Esophagus muscularis mucosa (tissue), 4 donors: ENCODE data around the gene FCRL5.

ENCODE experiments used
- CTCF ChIP-seq, 3 experiments: fragments of 200-600 bp in 2 of 3; fragments of 450-650 bp in 1 of 3; sonication (generic) in 2 of 3; IDR thresholded peaks; one replicate each; pipeline ENCODE4 v1.5.1; 2017 to 2019; ENCODE audit warnings: antibody characterized with exemption in 3 of 3, mild to moderate bottlenecking in 2 of 3, moderate library complexity in 1 of 3
- EP300 ChIP-seq: sonication (generic); formaldehyde crosslinking; IDR thresholded peaks from one replicate; pipeline ENCODE4 v1.6.1; 2017; ENCODE audit warnings: antibody characterized with exemption
- POLR2A ChIP-seq: fragments of 450-650 bp; IDR thresholded peaks from one replicate; pipeline ENCODE4 v1.6.1; 2017; ENCODE audit warnings: antibody characterized with exemption, moderate library complexity, mild to moderate bottlenecking, low read depth
- POLR2AphosphoS5 ChIP-seq, 2 donors: sonication (generic); formaldehyde crosslinking; IDR thresholded peaks; one replicate each; pipeline ENCODE4 v1.6.1; 2017; ENCODE audit warnings: antibody characterized with exemption in 2 of 2

DNA sequence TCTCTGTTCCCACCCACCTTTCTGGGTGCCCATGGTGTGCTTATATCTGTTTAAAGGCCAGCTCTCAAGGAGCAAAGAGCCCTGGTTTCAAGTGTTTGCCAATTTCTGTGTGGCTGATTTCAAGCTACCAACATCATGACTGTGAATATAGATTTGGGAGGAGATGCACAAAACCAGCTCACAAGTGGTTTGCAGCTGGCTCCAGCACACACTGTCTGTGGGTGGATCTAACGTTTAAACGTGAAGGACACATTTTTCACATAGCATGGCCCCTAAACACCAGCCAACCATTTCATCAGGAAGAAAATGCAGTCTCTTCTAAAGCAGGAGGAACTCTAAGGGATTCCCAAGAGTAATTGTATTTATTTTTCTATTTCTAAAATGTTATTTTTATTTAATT, 65.2 kb downstream of the FCRL5 start:
- TF ChIP-seq POLR2A = no peak
- TF ChIP-seq CTCF (IDR thresholded peaks at IDR 0.05) = no peak
- TF ChIP-seq EP300 = no peak
- no peak for TF ChIP-seq POLR2AphosphoS5 (IDR thresholded peaks at IDR 0.05)
